ENCODE data around the gene COL10A1.

Gene COL10A1

GRCh38 chr6:116088946-116089345 is 37.0 kb downstream of the COL10A1 start:
- in situ Hi-C loops (cut with MboI; ENCODE audit: low sequenced_read_pairs), result no loop called here

- in situ Hi-C loops (cut with MboI; ENCODE audit: low sequenced_read_pairs), result no loop called here
These were observed 38.4 kb downstream of the COL10A1 start for GRCh38 chr6:116087437-116088027.

- in situ Hi-C loops (cut with MboI; ENCODE audit: low sequenced_read_pairs), result no loop called here
These were observed 41.6 kb downstream of the COL10A1 start for GRCh38 chr6:116084284-116084683.

GRCh38 chr6:116083052-116083451 is 42.9 kb downstream of the COL10A1 start:
- in situ Hi-C loops (cut with MboI; ENCODE audit: low sequenced_read_pairs), result no loop called here

GRCh38 chr6:116078945-116079344 is 47.0 kb downstream of the COL10A1 start:
- in situ Hi-C loops (cut with MboI; ENCODE audit: low sequenced_read_pairs), result no loop called here

DNA sequence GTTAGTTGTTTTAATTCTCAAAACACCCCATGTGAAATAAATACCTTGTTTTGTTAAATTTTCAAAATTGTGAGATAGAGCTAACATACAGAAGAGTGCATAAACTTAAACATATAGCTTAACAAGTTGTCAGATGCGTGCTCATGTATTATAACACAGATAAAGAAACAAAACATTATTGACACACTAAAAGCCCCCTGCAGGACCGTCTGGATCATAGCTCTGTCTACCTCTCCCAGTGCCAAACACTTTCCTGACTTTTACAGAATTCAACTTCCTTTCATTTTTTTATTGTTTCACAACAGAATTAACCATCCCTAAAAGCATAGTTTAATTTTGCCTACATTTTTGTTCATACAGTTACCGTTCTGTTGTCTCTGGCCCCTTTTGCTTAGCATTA is 47.4 kb downstream of the COL10A1 start:
- in situ Hi-C loops (cut with MboI; ENCODE audit: low sequenced_read_pairs), result no loop called here

DNA sequence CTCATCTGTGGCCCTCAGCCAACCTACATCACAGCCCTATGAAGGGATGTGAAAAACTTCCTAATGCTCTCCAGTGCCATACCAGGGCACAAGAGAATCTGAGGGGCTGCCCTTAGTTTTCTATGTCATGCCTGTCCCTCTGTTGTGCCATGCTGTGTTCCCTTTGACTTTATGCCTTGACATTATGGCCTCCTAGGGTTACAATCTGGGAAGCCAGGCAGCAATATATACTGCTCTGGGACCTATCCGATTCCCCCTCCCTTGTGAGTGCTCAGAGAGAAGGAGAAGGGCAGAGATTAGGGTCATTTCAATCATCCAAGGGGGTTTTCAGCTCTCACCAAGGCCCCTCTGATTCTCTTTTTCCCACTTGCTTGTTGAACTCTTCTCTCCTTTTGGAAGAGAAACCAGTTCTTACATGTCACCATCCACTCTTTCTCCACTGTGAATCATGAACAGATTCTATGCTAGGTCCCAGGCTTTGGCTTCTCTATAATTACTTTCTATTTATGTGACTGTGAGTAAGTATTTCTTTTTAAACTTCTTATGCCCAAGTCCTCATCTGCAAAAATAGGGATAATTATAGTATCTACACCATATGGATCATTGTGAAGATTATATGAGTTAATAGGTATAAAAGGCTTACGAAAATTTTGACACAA is 51.1 kb downstream of the COL10A1 start:
- in situ Hi-C loops (cut with MboI; ENCODE audit: low sequenced_read_pairs), result no loop called here

DNA sequence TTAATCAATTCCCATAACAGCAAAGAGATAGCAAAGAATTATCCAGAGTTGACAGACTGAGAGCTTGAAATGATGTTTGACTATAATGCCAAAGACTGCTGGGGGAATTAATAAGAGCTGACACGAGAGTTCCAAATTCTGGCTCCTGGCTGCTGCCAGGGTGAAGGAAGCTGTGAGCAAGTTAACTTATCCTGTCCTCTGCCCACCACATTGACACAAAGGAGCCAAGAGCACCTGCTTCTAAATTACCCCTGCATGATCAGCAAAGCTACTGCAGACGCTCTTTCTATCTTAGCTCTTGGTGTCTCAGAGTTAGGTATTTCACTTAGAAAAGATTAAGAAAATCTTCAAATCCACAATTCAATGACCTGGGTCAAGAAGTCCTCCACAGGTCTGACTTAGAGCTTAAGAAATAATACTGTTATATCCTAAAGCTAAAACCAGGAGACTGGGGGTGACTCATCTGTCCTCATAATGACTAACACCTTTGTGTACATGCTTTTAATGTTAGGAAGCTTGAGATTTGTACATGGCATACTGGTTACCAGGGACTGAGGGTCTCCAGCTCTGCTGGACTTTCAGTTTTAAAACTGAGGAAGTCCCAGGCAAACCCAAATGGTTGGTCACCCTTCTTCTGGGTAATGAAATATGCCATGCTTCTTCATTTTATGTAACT is 52.0 kb downstream of the COL10A1 start:
- in situ Hi-C loops (cut with MboI; ENCODE audit: low sequenced_read_pairs), result no loop called here

DNA sequence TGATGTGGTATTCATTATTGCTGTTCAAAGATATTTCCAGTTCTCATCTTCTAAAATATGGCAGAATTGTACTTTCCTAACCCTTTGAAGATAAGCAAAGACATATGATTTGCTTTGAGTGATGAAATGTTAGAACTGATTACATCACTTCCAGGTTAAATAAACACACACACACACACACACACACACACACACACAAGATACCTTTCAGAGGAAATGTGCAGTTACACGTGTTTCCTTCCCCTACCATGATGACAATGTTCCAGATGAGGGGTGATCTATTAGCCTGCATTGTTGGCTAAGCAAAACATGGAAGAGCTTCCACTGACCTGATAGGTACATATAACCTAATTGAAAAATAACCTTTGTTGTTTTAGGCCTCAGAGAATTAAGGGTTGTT is 53.6 kb downstream of the COL10A1 start:
- in situ Hi-C loops (cut with MboI; ENCODE audit: low sequenced_read_pairs), result no loop called here

- in situ Hi-C loops (cut with MboI; ENCODE audit: low sequenced_read_pairs), result no loop called here
These were observed 55.1 kb downstream of the COL10A1 start for GRCh38 chr6:116070616-116071389.

DNA sequence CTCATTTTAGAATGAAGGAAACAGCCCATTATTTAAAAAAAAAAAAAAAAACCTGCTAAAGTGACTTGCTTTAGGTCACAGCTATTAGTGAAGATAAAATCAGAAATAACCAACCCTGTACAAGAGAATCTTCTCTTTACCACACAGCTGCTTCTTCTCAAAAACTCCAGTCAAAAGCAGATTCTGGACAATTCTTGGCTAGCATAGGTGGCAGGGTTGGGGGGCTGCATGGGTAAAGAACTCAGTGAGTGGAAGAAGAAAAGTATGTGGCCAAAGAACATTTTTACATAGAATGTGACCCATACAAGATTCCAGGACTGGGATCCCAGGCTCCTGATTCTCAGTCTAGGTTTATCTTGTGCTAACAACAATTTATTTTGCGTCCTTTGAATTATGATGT is 55.8 kb downstream of the COL10A1 start:
- in situ Hi-C loops (cut with MboI; ENCODE audit: low sequenced_read_pairs), result no loop called here
